A549 (cell line): ENCODE measurements around the gene GREM1. TPM values are rescaled to one million over a fixed set of nuclear protein-coding genes. Genes with fewer than 3 reads are reported as not detected.

Experiments used
- ATAC-seq, 2 experiments: fragments of 200-7000 bp in 1 of 2; fragments of >200 bp in 1 of 2; cut with Nextera tagmentation in 1 of 2; cut with Tn5 transposase in 1 of 2; 3 replicates each; pipeline versions ENCODE4 v1.8.0 to v1.9.1; 2018 to 2020; ENCODE audit warnings: mild to moderate bottlenecking in 1 of 2, moderate library complexity in 1 of 2
- CTCF ChIA-PET: fragments of 300-600 bp; sonication (Branson Sonifier 250); formaldehyde crosslinking; extraction: SDS; loops from one replicate; lab custom pipeline; 2021; ENCODE audit warnings: antibody characterized with exemption, inconsistent platforms; lab: Yijun Ruan, JAX
- POLR2A ChIA-PET: fragments of 350-600 bp; formaldehyde crosslinking; extraction: SDS; loops from one replicate; lab custom pipeline; 2021; ENCODE audit warnings: antibody characterized with exemption, inconsistent platforms; lab: Yijun Ruan, JAX
- DNase-seq, 2 experiments: peaks; one replicate each; pipeline versions ENCODE4 v3.0.0 to v3.0.0-alpha.2; 2011 to 2016; ENCODE audit warnings: low read depth in 1 of 2, low spot score in 1 of 2
- FAIRE-seq: peaks from 2 replicates; lab custom pipeline; 2011; peaks lifted over from hg19 to GRCh38; lab: Jason Lieb, UNC
- H3K27ac ChIP-seq, 2 experiments: fragments of >200 bp; sonication (Bioruptor Twin); formaldehyde crosslinking; 3 replicates each; pipeline ENCODE4 v1.5.1; 2016 to 2017
- H3K4me1 ChIP-seq: fragments of >200 bp; sonication (Bioruptor Twin); formaldehyde crosslinking; 3 replicates; pipeline ENCODE4 v1.6.1; 2016
- H3K4me2 ChIP-seq: fragments of >200 bp; sonication (Bioruptor Twin); formaldehyde crosslinking; 3 replicates; pipeline ENCODE4 v1.6.1; 2016
- H3K4me3 ChIP-seq: fragments of >200 bp; sonication (Bioruptor Twin); formaldehyde crosslinking; 3 replicates; pipeline ENCODE4 v1.5.1; 2016
- H3K9me3 ChIP-seq: fragments of >200 bp; sonication (Bioruptor Twin); formaldehyde crosslinking; 3 replicates; pipeline ENCODE4 v1.6.1; 2016
- ATOH8 ChIP-seq: fragments of 250-450 bp; sonication (Bioruptor Pico); IDR thresholded peaks from 2 replicates; pipeline ENCODE4 v1.5.0; 2020; ENCODE audit warnings: low read depth, mild to moderate bottlenecking, moderate library complexity
- BHLHE40 ChIP-seq: IDR thresholded peaks from 2 replicates; pipeline ENCODE4 v1.6.1; 2012; ENCODE audit warnings: low read depth, low read length, inconsistent platforms
- CBX2 ChIP-seq: fragments of 200-600 bp; sonication (generic); IDR thresholded peaks from 2 replicates; pipeline ENCODE4 v1.6.1; 2016; ENCODE audit warnings: low read depth, mild to moderate bottlenecking, borderline replicate concordance
- CEBPB ChIP-seq, 2 experiments: fragments of >200 bp in 1 of 2; sonication (Bioruptor Twin) in 1 of 2; formaldehyde crosslinking in 1 of 2; IDR thresholded peaks; 2 replicates each; pipeline ENCODE4 v1.6.1; 2012 to 2016
- EHF ChIP-seq: fragments of 250-450 bp; sonication (Bioruptor Pico); IDR thresholded peaks from 2 replicates; pipeline ENCODE4 v1.5.0; 2020; ENCODE audit warnings: mild to moderate bottlenecking
- EP300 ChIP-seq, 2 experiments: fragments of >200 bp; sonication (Bioruptor Twin); formaldehyde crosslinking; IDR thresholded peaks; 2 replicates in 1 of 2; 3 replicates in 1 of 2; pipeline ENCODE4 v1.6.1; 2016 to 2017
- ESRRA ChIP-seq: fragments of 150-350 bp; IDR thresholded peaks from 2 replicates; pipeline ENCODE4 v1.6.1; 2014; ENCODE audit warnings: mild to moderate bottlenecking, low read length, borderline replicate concordance
- FOSL2 ChIP-seq, 2 experiments: fragments of 450-650 bp in 1 of 2; fragments of >200 bp in 1 of 2; sonication (Bioruptor Twin) in 1 of 2; formaldehyde crosslinking; IDR thresholded peaks; 2 replicates each; pipeline versions ENCODE4 v1.5.0 to v1.6.1; 2016 to 2020; ENCODE audit warnings: mild to moderate bottlenecking in 1 of 2, moderate library complexity in 1 of 2
- HOXA7 ChIP-seq: fragments of 250-450 bp; sonication (Bioruptor Pico); IDR thresholded peaks from 2 replicates; pipeline ENCODE4 v1.5.0; 2020; ENCODE audit warnings: mild to moderate bottlenecking, moderate library complexity
- JUN ChIP-seq, 2 experiments: fragments of >200 bp; sonication (Bioruptor Twin); formaldehyde crosslinking; IDR thresholded peaks; 2 replicates in 1 of 2; 3 replicates in 1 of 2; pipeline ENCODE4 v1.6.1; 2016 to 2017
- JUNB ChIP-seq: fragments of >200 bp; sonication (Bioruptor Twin); formaldehyde crosslinking; IDR thresholded peaks from 2 replicates; pipeline ENCODE4 v1.6.1; 2016
- KDM5A ChIP-seq: fragments of 200-600 bp; sonication (generic); IDR thresholded peaks from 2 replicates; pipeline ENCODE4 v1.6.1; 2016; ENCODE audit warnings: antibody characterized with exemption, mild to moderate bottlenecking
- MAFK ChIP-seq: fragments of 450-650 bp; IDR thresholded peaks from 2 replicates; pipeline ENCODE4 v1.6.1; 2014; ENCODE audit not compliant: partially characterized antibody
- MYC ChIP-seq: IDR thresholded peaks from 2 replicates; pipeline ENCODE4 v1.6.1; 2012; ENCODE audit warnings: mild to moderate bottlenecking, inconsistent platforms, low read length, improper control_type of control experiment, borderline replicate concordance
- NPAS2 ChIP-seq: fragments of 250-450 bp; sonication (Bioruptor Pico); IDR thresholded peaks from 2 replicates; pipeline ENCODE4 v1.8.0; 2022; ENCODE audit warnings: mild to moderate bottlenecking, moderate library complexity, borderline replicate concordance
- NR3C1 ChIP-seq: fragments of >200 bp; sonication (Bioruptor Twin); formaldehyde crosslinking; IDR thresholded peaks from 3 replicates; pipeline ENCODE4 v1.6.1; 2017
- RAD21 ChIP-seq, 2 experiments: fragments of >200 bp in 1 of 2; sonication (Bioruptor Twin) in 1 of 2; formaldehyde crosslinking in 1 of 2; IDR thresholded peaks in 1 of 2; conservative IDR thresholded peaks in 1 of 2; 2 replicates in 1 of 2; 3 replicates in 1 of 2; pipeline ENCODE4 v1.6.1; 2012 to 2018; ENCODE audit warnings: inconsistent platforms in 1 of 2
- RCOR1 ChIP-seq: fragments of 150-350 bp; IDR thresholded peaks from 2 replicates; pipeline ENCODE4 v1.6.1; 2014; ENCODE audit warnings: antibody characterized with exemption, low read length, low read depth
- RNF2 ChIP-seq: fragments of 200-600 bp; sonication (generic); IDR thresholded peaks from 2 replicates; pipeline ENCODE4 v1.6.1; 2016; ENCODE audit warnings: low read depth, mild to moderate bottlenecking, antibody characterized with exemption, moderate library complexity, borderline replicate concordance
- SMC3 ChIP-seq: fragments of >200 bp; sonication (Bioruptor Twin); formaldehyde crosslinking; IDR thresholded peaks from 3 replicates; pipeline ENCODE4 v1.6.1; 2018; ENCODE audit warnings: inconsistent platforms
- ZC3H11A ChIP-seq: fragments of 450-650 bp; IDR thresholded peaks from 2 replicates; pipeline ENCODE4 v1.6.1; 2014; ENCODE audit warnings: antibody characterized with exemption, mild to moderate bottlenecking
- ZNF302 ChIP-seq: fragments of 250-450 bp; sonication (Bioruptor Pico); IDR thresholded peaks from 2 replicates; pipeline ENCODE4 v1.9.0; 2021; ENCODE audit warnings: inconsistent platforms, mild to moderate bottlenecking, moderate library complexity
- WGBS: methylation state at CpG from one replicate; pipeline ENCODE4 v1.1.6; 2017; ENCODE audit errors: missing lambda C conversion rate; 5-methylcytosine and 5-hydroxymethylcytosine counted together
- polyA plus RNA-seq, 4 experiments: library from polyadenylated mRNA; depleted of rRNA in 3 of 4; stranded (reverse); fragments of >200 nt; fragmentation: RNase III in 1 of 4; extraction: RNeasy Plus Mini Kit Qiagen cat#74134 plus additional on column Dnase treatment in 1 of 4; gene quantifications; 2 replicates in 3 of 4; 3 replicates in 1 of 4; pipeline ENCODE4 v1.2.3, GENCODE V29; 2011 to 2017
- TF ChIP-seq, protein P1 (sequence below): fragments of 200-600 bp; sonication (generic); IDR thresholded peaks from 2 replicates; pipeline ENCODE4 v1.6.1; 2016; ENCODE audit warnings: antibody characterized with exemption, mild to moderate bottlenecking, moderate library complexity
- TF ChIP-seq, protein P2 (sequence below): fragments of >200 bp; sonication (Bioruptor Twin); formaldehyde crosslinking; IDR thresholded peaks from 2 replicates; pipeline ENCODE4 v1.6.1; 2016
- TF ChIP-seq, protein P3 (sequence below): IDR thresholded peaks from 2 replicates; pipeline ENCODE4 v1.6.1; 2012
- TF ChIP-seq, protein P4 (sequence below): IDR thresholded peaks from 2 replicates; pipeline ENCODE4 v1.6.1; 2012
- TF ChIP-seq, protein P5 (sequence below): fragments of >200 bp; sonication (Bioruptor Twin); formaldehyde crosslinking; IDR thresholded peaks from 3 replicates; pipeline ENCODE4 v1.6.1; 2016

Gene GREM1
- polyA plus RNA-seq, 2 of the 4 experiments (the other 2 are of a cell fraction): 4.4 to 10.5 TPM

GRCh38 chr15:32677238-32677750 is 40.5 kb upstream of the GREM1 start (continued):
- peak; percentile 63 to 78; a peak in 2 of 5 replicates for TF ChIP-seq JUN (IDR thresholded peaks at IDR 0.05)
- no peak for TF ChIP-seq ESRRA
- TF ChIP-seq EHF (CRISPR knock-in tag): no peak
- TF ChIP-seq EP300 (IDR thresholded peaks at IDR 0.05): peak; percentile 62 to 69; a peak in 2 of 5 replicates
- TF ChIP-seq MAFK: peak; percentile 68

DNA sequence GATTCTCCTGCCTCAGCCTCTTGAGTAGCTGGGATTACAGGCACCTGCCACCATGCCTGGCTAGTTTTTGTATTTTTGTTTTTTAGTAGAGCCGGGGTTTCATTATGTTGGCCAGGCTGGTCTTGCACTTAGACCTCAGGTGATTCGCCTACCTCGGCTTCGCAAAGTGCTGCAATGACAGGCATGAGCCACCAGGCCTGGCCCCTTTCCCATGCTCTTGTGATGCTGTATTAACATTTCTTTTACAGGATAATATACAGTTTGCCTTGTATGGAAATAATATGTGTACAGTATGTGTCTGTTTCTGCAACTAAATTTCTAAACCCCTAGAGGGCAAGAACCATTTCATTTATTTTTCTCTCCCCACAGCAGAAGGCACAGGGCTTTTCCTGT is 38.5 kb upstream of the GREM1 start:
- peak in 1 of 2 experiments; percentile 29 for DNase-seq
- Histone ChIP-seq H3K27ac (peak overlapping the region; percentile 45 to 77; a peak in 3 of 6 replicates), H3K9me3 (no peaks in the 10 kb centered on the region), H3K4me1 (peaks cover 66% of the 10 kb centered on the region), H3K4me3 (no peak overlapping the region), H3K4me2 (no peak overlapping the region)
- TF ChIP-seq HOXA7 (CRISPR knock-in tag) (no peak), EP300 (IDR thresholded peaks at IDR 0.05) (no peak), KDM5A (no peak), NPAS2 (CRISPR knock-in tag) (no peak), JUNB (no peak), ATOH8 (CRISPR knock-in tag) (no peak), RCOR1 (no peak), BHLHE40 (no peak), NR3C1 (no peak), MAFK (no peak), ZC3H11A (no peak), SMC3 (no peak)
- TF ChIP-seq, protein P1, sequence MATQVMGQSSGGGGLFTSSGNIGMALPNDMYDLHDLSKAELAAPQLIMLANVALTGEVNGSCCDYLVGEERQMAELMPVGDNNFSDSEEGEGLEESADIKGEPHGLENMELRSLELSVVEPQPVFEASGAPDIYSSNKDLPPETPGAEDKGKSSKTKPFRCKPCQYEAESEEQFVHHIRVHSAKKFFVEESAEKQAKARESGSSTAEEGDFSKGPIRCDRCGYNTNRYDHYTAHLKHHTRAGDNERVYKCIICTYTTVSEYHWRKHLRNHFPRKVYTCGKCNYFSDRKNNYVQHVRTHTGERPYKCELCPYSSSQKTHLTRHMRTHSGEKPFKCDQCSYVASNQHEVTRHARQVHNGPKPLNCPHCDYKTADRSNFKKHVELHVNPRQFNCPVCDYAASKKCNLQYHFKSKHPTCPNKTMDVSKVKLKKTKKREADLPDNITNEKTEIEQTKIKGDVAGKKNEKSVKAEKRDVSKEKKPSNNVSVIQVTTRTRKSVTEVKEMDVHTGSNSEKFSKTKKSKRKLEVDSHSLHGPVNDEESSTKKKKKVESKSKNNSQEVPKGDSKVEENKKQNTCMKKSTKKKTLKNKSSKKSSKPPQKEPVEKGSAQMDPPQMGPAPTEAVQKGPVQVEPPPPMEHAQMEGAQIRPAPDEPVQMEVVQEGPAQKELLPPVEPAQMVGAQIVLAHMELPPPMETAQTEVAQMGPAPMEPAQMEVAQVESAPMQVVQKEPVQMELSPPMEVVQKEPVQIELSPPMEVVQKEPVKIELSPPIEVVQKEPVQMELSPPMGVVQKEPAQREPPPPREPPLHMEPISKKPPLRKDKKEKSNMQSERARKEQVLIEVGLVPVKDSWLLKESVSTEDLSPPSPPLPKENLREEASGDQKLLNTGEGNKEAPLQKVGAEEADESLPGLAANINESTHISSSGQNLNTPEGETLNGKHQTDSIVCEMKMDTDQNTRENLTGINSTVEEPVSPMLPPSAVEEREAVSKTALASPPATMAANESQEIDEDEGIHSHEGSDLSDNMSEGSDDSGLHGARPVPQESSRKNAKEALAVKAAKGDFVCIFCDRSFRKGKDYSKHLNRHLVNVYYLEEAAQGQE: no peak
- TF ChIP-seq, protein P2, sequence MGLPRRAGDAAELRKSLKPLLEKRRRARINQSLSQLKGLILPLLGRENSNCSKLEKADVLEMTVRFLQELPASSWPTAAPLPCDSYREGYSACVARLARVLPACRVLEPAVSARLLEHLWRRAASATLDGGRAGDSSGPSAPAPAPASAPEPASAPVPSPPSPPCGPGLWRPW: no peak
- FAIRE-seq: no peak
- peak in 1 of 2 experiments; percentile 26; a peak in 2 of 6 replicates for ATAC-seq
- POLR2A ChIA-PET: no interaction called here
- CTCF ChIA-PET: interaction anchor here (0.6 to 6.5 kb wide), 7 partner anchors 8 to 277 kb away, joined by 3 to 60 read pairs (median 4); no protein-coding TSS in a partner anchor
- WGBS: 92% methylated on average over 4 of the region's 4 CpGs

- CTCF ChIA-PET: interaction anchor here (0.7 to 6.5 kb wide), 5 partner anchors 8 to 273 kb away, joined by 3 to 60 read pairs (median 10); no protein-coding TSS in a partner anchor
- POLR2A ChIA-PET: no interaction called here
- peaks cover 54% of the 10 kb centered on the region for H3K4me1 ChIP-seq
- ATAC-seq (peak; percentile 57 to 58; a peak in 5 of 6 replicates), DNase-seq (peak in 1 of 2 experiments; percentile 54), FAIRE-seq (no peak)
- peak overlapping the region; percentile 48 to 57 for H3K27ac ChIP-seq
- H3K4me3 ChIP-seq: no peak overlapping the region
- H3K9me3 ChIP-seq: 0 out of 3 replicates have a peak, but pooled peaks cover 6% of the 10 kb centered on the region
- peak overlapping the region; percentile 55 for H3K4me2 ChIP-seq
- WGBS: 69% methylated on average over 3 of the region's 3 CpGs
- TF ChIP-seq, protein P3, sequence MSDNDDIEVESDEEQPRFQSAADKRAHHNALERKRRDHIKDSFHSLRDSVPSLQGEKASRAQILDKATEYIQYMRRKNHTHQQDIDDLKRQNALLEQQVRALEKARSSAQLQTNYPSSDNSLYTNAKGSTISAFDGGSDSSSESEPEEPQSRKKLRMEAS: no peak; the same call in 1 of the 2 replicates
- TF ChIP-seq RAD21 (conservative IDR thresholded peaks at IDR 0.05 in 1 of 2, IDR thresholded peaks at IDR 0.05 in 1 of 2) (peak in 1 of 2 experiments; percentile 27; a peak in 1 of 5 replicates), RNF2 (no peak), CBX2 (no peak), JUN (IDR thresholded peaks at IDR 0.05) (peak; percentile 49 to 70; a peak in 1 of 5 replicates), MYC (no peak), CEBPB (IDR thresholded peaks at IDR 0.05) (peak; percentile 92 to 96), FOSL2 (IDR thresholded peaks at IDR 0.05) (peak; percentile 51; the same call in 1 of the 2 replicates), FOSL2 (CRISPR knock-in tag; IDR thresholded peaks at IDR 0.05) (peak; percentile 57; the same call in 1 of the 2 replicates), SMC3 (no peak; the same call in 2 of the 3 replicates), ZNF302 (CRISPR knock-in tag) (no peak), JUNB (peak; percentile 84)
- TF ChIP-seq, protein P2: peak; percentile 88
- TF ChIP-seq, protein P4, sequence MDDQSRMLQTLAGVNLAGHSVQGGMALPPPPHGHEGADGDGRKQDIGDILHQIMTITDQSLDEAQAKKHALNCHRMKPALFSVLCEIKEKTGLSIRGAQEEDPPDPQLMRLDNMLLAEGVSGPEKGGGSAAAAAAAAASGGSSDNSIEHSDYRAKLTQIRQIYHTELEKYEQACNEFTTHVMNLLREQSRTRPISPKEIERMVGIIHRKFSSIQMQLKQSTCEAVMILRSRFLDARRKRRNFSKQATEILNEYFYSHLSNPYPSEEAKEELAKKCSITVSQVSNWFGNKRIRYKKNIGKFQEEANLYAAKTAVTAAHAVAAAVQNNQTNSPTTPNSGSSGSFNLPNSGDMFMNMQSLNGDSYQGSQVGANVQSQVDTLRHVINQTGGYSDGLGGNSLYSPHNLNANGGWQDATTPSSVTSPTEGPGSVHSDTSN: no peak
- TF ChIP-seq, protein P5, sequence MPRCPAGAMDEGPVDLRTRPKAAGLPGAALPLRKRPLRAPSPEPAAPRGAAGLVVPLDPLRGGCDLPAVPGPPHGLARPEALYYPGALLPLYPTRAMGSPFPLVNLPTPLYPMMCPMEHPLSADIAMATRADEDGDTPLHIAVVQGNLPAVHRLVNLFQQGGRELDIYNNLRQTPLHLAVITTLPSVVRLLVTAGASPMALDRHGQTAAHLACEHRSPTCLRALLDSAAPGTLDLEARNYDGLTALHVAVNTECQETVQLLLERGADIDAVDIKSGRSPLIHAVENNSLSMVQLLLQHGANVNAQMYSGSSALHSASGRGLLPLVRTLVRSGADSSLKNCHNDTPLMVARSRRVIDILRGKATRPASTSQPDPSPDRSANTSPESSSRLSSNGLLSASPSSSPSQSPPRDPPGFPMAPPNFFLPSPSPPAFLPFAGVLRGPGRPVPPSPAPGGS: 0 out of 3 replicates have a peak, but pooled peaks have one; percentile 28
Observed at GRCh38 chr15:32682569-32682968, 35.2 kb upstream of the GREM1 start.
